ENCODE data around the gene FLYWCH2.

FLYWCH2 gene

GRCh38 chr16:2882650-2883457 is at the start of gene FLYWCH2:
FLYWCH2 (plus strand) TSS chr16:2883215; CDS start chr16:2896450, 13,235 bp downstream.
- in situ Hi-C loops (cut with MboI; ENCODE audit: low sequenced_read_pairs), result no loop called here

- in situ Hi-C loops (cut with MboI; ENCODE audit: low sequenced_read_pairs), result no loop called here
Observed at GRCh38 chr16:2833776-2834175, 49.2 kb upstream of the FLYWCH2 start.

GRCh38 chr16:2834968-2835367 is 48.0 kb upstream of the FLYWCH2 start:
- in situ Hi-C loops (cut with MboI; ENCODE audit: low sequenced_read_pairs), result no loop called here

GRCh38 chr16:2835638-2836493 is 47.1 kb upstream of the FLYWCH2 start:
- in situ Hi-C loops (cut with MboI; ENCODE audit: low sequenced_read_pairs), result no loop called here

GRCh38 chr16:2836646-2837508 is 46.1 kb upstream of the FLYWCH2 start:
- in situ Hi-C loops (cut with MboI; ENCODE audit: low sequenced_read_pairs), result no loop called here

GRCh38 chr16:2838928-2839327 is 44.1 kb upstream of the FLYWCH2 start:
- in situ Hi-C loops (cut with MboI; ENCODE audit: low sequenced_read_pairs), result no loop called here

GRCh38 chr16:2839650-2840450 is 43.2 kb upstream of the FLYWCH2 start:
- in situ Hi-C loops (cut with MboI; ENCODE audit: low sequenced_read_pairs), result no loop called here

GRCh38 chr16:2840914-2841313 is 42.1 kb upstream of the FLYWCH2 start:
- in situ Hi-C loops (cut with MboI; ENCODE audit: low sequenced_read_pairs), result no loop called here

- in situ Hi-C loops (cut with MboI; ENCODE audit: low sequenced_read_pairs), result no loop called here
Observed at GRCh38 chr16:2841606-2842339, 41.2 kb upstream of the FLYWCH2 start.

- in situ Hi-C loops (cut with MboI; ENCODE audit: low sequenced_read_pairs), result no loop called here
Observed at GRCh38 chr16:2842340-2843000, 40.5 kb upstream of the FLYWCH2 start.

GRCh38 chr16:2843526-2843925 is 39.5 kb upstream of the FLYWCH2 start:
- in situ Hi-C loops (cut with MboI; ENCODE audit: low sequenced_read_pairs), result no loop called here

- in situ Hi-C loops (cut with MboI; ENCODE audit: low sequenced_read_pairs), result no loop called here
Observed at GRCh38 chr16:2845116-2845515, 37.9 kb upstream of the FLYWCH2 start.

GRCh38 chr16:2846511-2847310 is 36.3 kb upstream of the FLYWCH2 start:
- in situ Hi-C loops (cut with MboI; ENCODE audit: low sequenced_read_pairs), result no loop called here

GRCh38 chr16:2848933-2849725 is 33.9 kb upstream of the FLYWCH2 start:
- in situ Hi-C loops (cut with MboI; ENCODE audit: low sequenced_read_pairs), result no loop called here

GRCh38 chr16:2852003-2852730 is 30.8 kb upstream of the FLYWCH2 start:
- in situ Hi-C loops (cut with MboI; ENCODE audit: low sequenced_read_pairs), result no loop called here

- in situ Hi-C loops (cut with MboI; ENCODE audit: low sequenced_read_pairs), result no loop called here
Observed at GRCh38 chr16:2852731-2853507, 30.1 kb upstream of the FLYWCH2 start.
